Chondrocyte (in vitro differentiated cells): Measurements from ENCODE around the gene MADCAM1. TPM values are rescaled to one million over a fixed set of nuclear protein-coding genes. Genes with fewer than 3 reads are reported as not detected.

ENCODE experiments used
- DNase-seq: peaks from one replicate; pipeline ENCODE4 v3.0.0; 2021; ENCODE audit warnings: mixed read lengths, low spot score
- H3K27ac Mint-ChIP-seq: one replicate; pipeline ENCODE4 v1.8.0; 2021; ENCODE audit warnings: mild to moderate bottlenecking, moderate library complexity, mixed read lengths; ENCODE audit not compliant: unreplicated experiment
- H3K27me3 Mint-ChIP-seq: 2 replicates; pipeline ENCODE4 v1.8.0; 2021; ENCODE audit warnings: low read depth, mixed read lengths
- H3K36me3 Mint-ChIP-seq: 2 replicates; pipeline ENCODE4 v1.8.0; 2021; ENCODE audit warnings: low read depth, mixed read lengths
- H3K4me1 Mint-ChIP-seq: 2 replicates; pipeline ENCODE4 v1.8.0; 2021; ENCODE audit warnings: low read depth, mild to moderate bottlenecking, mixed read lengths
- H3K4me3 Mint-ChIP-seq: one replicate; pipeline ENCODE4 v1.8.0; 2021; ENCODE audit warnings: mild to moderate bottlenecking, moderate library complexity, mixed read lengths; ENCODE audit not compliant: unreplicated experiment
- H3K9me3 Mint-ChIP-seq: 2 replicates; pipeline ENCODE4 v1.8.0; 2021; ENCODE audit warnings: low read depth, mixed read lengths
- CTCF ChIP-seq: fragments of 200-600 bp; sonication (generic); IDR thresholded peaks from 2 replicates; pipeline ENCODE4 v1.5.0; 2021; ENCODE audit warnings: antibody characterized with exemption, mild to moderate bottlenecking, moderate library complexity
- total RNA-seq: library from RNA; stranded (reverse); gene quantifications from 3 replicates; pipeline ENCODE4 v1.2.1, GENCODE V29; 2021

Gene MADCAM1
- total RNA-seq, 1 donor from 2014 or later, result 0.62 TPM

GRCh38 chr19:491146-491741 lies 5.0 kb upstream of the MADCAM1 start:
- Mint-ChIP-seq H3K27ac (no peak overlapping the region), H3K27me3 (peaks cover 2% of the 10 kb centered on the region), H3K4me1 (peaks cover 23% of the 10 kb centered on the region), H3K36me3 (no peaks in the 10 kb centered on the region), H3K9me3 (no peaks in the 10 kb centered on the region), H3K4me3 (no peak overlapping the region)
- TF ChIP-seq CTCF, result no peak
- no peak for DNase-seq

DNA sequence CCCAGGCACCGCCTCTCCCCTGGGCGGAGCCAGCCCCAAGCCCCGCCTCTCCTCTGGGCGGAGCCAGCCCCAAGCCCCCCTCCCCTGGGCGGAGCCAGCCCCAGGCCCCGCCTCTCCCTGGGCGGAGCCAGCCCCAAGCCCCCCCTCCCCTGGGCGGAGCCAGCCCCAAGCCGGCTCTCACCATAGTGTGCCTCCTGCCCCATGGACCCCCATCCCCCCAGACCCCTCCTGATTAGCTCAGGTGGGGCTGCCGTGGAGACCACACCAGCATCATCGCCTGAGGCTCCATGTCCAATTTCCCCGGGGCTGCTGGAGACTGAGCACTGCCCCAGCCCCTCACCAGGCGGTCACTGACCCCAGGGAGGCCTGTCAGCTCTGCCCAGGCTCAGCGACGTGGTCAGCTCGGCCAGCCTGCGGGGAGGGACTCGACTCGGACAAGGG lies 4.2 kb upstream of the MADCAM1 start:
- Mint-ChIP-seq H3K27me3 (peaks cover 2% of the 10 kb centered on the region), H3K4me1 (peaks cover 22% of the 10 kb centered on the region)

GRCh38 chr19:493391-494170 lies 2.7 kb upstream of the MADCAM1 start:
- no peak overlapping the region for H3K4me3 Mint-ChIP-seq
- no peaks in the 10 kb centered on the region for H3K36me3 Mint-ChIP-seq
- no peak for TF ChIP-seq CTCF
- no peak overlapping the region for H3K27ac Mint-ChIP-seq
- peaks cover 8% of the 10 kb centered on the region for H3K27me3 Mint-ChIP-seq
- no peaks in the 10 kb centered on the region for H3K9me3 Mint-ChIP-seq
- DNase-seq, result no peak
- peaks cover 18% of the 10 kb centered on the region for H3K4me1 Mint-ChIP-seq

More for the DNA sequence above, 4.2 kb upstream of the MADCAM1 start:
- no peak for TF ChIP-seq CTCF
- no peaks in the 10 kb centered on the region for H3K9me3 Mint-ChIP-seq
- DNase-seq, result no peak
- no peaks in the 10 kb centered on the region for H3K36me3 Mint-ChIP-seq
- no peak overlapping the region for H3K4me3 Mint-ChIP-seq
- H3K27ac Mint-ChIP-seq, result no peak overlapping the region

DNA sequence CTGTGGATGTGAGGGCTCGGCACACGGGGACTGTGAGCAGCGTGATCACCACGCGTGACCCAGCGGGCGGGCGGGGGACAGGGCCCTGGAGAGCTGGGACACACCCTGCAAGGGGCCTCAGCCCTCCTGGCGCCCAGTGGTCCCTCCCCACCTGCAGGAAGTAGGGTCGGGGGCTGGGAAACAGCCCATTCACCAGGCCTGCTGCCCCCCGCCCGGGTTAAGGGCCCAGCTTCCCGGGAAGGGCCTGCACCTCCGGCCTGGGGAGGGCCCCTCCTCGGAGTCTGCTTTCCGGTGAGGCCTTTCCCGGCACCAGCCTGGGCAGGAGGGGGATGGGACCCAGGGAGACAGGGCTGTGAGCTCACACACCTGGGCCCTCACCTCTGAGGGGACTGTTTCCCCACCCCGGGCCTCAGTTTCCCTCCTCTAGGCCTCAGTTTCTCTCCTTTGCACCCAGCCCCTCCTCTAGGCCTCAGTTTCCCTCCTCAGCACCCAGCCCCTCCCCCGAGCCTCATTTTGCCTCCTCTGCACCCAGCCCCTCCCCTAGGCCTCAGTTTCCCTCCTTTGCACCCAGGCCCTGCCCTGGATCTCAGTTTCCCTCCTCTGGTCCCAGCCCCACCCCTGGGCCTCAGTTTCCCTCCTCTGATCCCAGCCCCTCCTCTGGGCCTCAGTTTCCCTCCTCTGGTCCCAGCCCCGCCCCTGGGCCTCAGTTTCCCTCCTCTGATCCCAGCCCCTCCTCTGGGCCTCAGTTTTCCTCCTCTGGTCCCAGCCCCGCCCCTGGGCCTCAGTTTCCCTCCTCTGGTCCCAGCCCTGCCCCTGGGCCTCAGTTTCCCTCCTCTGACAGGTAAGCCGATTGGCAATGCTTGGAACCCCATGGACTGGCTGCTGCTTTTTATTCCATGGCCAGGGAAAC lies 1.9 kb upstream of the MADCAM1 start:
- Mint-ChIP-seq H3K27me3 (peaks cover 13% of the 10 kb centered on the region), H3K4me3 (no peak overlapping the region), H3K9me3 (no peaks in the 10 kb centered on the region), H3K27ac (no peak overlapping the region), H3K36me3 (peaks cover 2% of the 10 kb centered on the region), H3K4me1 (peaks cover 17% of the 10 kb centered on the region)
- no peak for DNase-seq
- no peak for TF ChIP-seq CTCF

GRCh38 chr19:495081-495401 lies 1.2 kb upstream of the MADCAM1 start:
- no peak for DNase-seq
- peaks cover 15% of the 10 kb centered on the region for H3K27me3 Mint-ChIP-seq
- H3K4me3 Mint-ChIP-seq, result no peak overlapping the region
- H3K27ac Mint-ChIP-seq, result no peak overlapping the region
- peaks cover 2% of the 10 kb centered on the region for H3K36me3 Mint-ChIP-seq
- H3K9me3 Mint-ChIP-seq, result no peaks in the 10 kb centered on the region
- no peak for TF ChIP-seq CTCF
- H3K4me1 Mint-ChIP-seq, result peaks cover 11% of the 10 kb centered on the region
